Panc1 (cell line): ENCODE data around the gene INO80C. TPM values are rescaled to one million over a fixed set of nuclear protein-coding genes. Genes with fewer than 3 reads are reported as not detected.

Experiments
- ATAC-seq: fragments of 200-7000 bp; cut with Tn5 transposase; 2 replicates; pipeline ENCODE4 v1.9.1; 2020; ENCODE audit warnings: mild to moderate bottlenecking, moderate library complexity
- BruUV-seq: library from RNA; stranded (reverse); fragments of 400-500 nt; replicated peaks from 2 replicates; lab custom pipeline; 2021; lab: Mats Ljungman, UMichigan
- CTCF ChIA-PET: fragments of 300-600 bp; sonication (Branson Sonifier 250); formaldehyde crosslinking; loops from one replicate; lab custom pipeline; 2022; ENCODE audit warnings: antibody characterized with exemption; lab: Charles Lee
- POLR2A ChIA-PET: fragments of 300-600 bp; sonication (Branson Sonifier 250); formaldehyde crosslinking; loops from one replicate; lab custom pipeline; 2022; ENCODE audit warnings: antibody characterized with exemption; lab: Charles Lee
- DNase-seq: peaks from one replicate; pipeline ENCODE4 v3.0.0-alpha.2; 2010; ENCODE audit warnings: low read depth, low spot score
- H3K27ac ChIP-seq: 2 replicates; pipeline ENCODE4 v1.5.1; 2011; ENCODE audit warnings: mild to moderate bottlenecking, low read length, inconsistent platforms
- H3K27me3 ChIP-seq: fragments of 200-500 bp; sonication (Bioruptor generic); 2 replicates; pipeline ENCODE4 v1.6.0; 2014; ENCODE audit warnings: low read length, inconsistent platforms; ENCODE audit not compliant: control insufficient read depth, insufficient read depth
- H3K36me3 ChIP-seq: fragments of 200-500 bp; sonication (Bioruptor generic); 2 replicates; pipeline ENCODE4 v1.5.1; 2014; ENCODE audit warnings: inconsistent platforms, mild to moderate bottlenecking, low read length, moderate library complexity; ENCODE audit not compliant: control insufficient read depth, insufficient read depth
- H3K4me1 ChIP-seq: 2 replicates; pipeline ENCODE4 v1.5.1; 2011; ENCODE audit warnings: inconsistent platforms, mild to moderate bottlenecking, low read length, moderate library complexity; ENCODE audit not compliant: control insufficient read depth, insufficient read depth
- H3K4me3 ChIP-seq, 2 experiments: 2 replicates each; pipeline ENCODE4 v1.5.1; 2011 to 2012; ENCODE audit warnings: low read depth in 2 of 2, low read length in 2 of 2, mild to moderate bottlenecking in 2 of 2, inconsistent platforms in 1 of 2, moderate library complexity in 1 of 2
- H3K9me3 ChIP-seq: fragments of 200-500 bp; sonication (Bioruptor generic); 2 replicates; pipeline ENCODE4 v1.5.1; 2014; ENCODE audit warnings: low read depth, mild to moderate bottlenecking, inconsistent platforms, low read length, moderate library complexity; ENCODE audit not compliant: control insufficient read depth, insufficient read depth
- POLR2AphosphoS5 ChIP-seq: IDR thresholded peaks from 2 replicates; pipeline ENCODE4 v1.6.1; 2012; ENCODE audit warnings: mild to moderate bottlenecking, low read depth, low read length, moderate library complexity
- SIN3A ChIP-seq: IDR thresholded peaks from 2 replicates; pipeline ENCODE4 v1.6.1; 2012; ENCODE audit warnings: low read depth, mild to moderate bottlenecking, low read length, moderate library complexity, borderline replicate concordance; ENCODE audit not compliant: insufficient read depth
- TCF7L2 ChIP-seq: IDR thresholded peaks from 2 replicates; pipeline ENCODE4 v1.6.1; 2011; ENCODE audit warnings: mild to moderate bottlenecking, low read depth, low read length, inconsistent platforms
- in situ Hi-C: cut with HindIII; loops from 2 replicates; pipeline ENCODE4 v1.10.0; 2016; ENCODE audit warnings: low sequenced_read_pairs, low pct_unique_long_range_greater_than_20kb
- intact Hi-C: fragments of 100-400 bp; cut with micrococcal nuclease; formaldehyde crosslinking; loops from one replicate; pipeline ENCODE4 v1.10.0; 2022; ENCODE audit not compliant: unreplicated experiment
- total RNA-seq: library from RNA; stranded (reverse); gene quantifications from one replicate; pipeline ENCODE4 v1.2.1, GENCODE V29; 2021; ENCODE audit not compliant: unreplicated experiment
- TF ChIP-seq, protein P1 (sequence below), 2 experiments: IDR thresholded peaks; 2 replicates each; pipeline ENCODE4 v1.6.1; 2011 to 2012; ENCODE audit warnings: low read depth in 2 of 2, control low read depth in 1 of 2, low read length in 1 of 2, mild to moderate bottlenecking in 1 of 2, moderate library complexity in 1 of 2; ENCODE audit not compliant: insufficient read depth in 1 of 2
- TF ChIP-seq, protein P2 (sequence below): fragments of 450-650 bp; IDR thresholded peaks from 2 replicates; pipeline ENCODE4 v1.5.1; 2017; ENCODE audit warnings: mild to moderate bottlenecking

The INO80C gene
- total RNA-seq, 1 experiment from 2014 or later: 25.8 TPM

DNA sequence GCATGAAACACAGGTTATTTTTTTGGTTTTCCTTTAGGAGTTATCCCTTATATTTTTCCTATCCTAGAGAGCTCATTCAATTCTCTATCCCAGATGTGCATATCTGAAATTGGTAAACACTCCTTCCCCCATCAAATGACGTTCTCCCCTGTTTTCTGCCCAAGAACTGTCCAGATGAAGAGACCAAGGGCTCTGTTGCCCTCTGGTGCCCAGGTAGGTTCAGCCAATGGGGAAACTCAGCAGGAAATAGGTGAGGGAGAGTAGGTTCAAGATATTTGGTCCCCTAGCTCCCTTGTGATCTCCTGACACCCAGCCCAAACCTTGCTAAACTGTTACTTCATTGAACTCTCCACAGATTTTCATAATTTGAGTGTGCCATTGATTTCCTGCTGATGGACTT is 14.1 kb upstream of the INO80C start:
- Histone ChIP-seq H3K27me3 (no peaks in the 10 kb centered on the region), H3K36me3 (no peaks in the 10 kb centered on the region), H3K4me1 (peaks cover 21% of the 10 kb centered on the region), H3K27ac (peak overlapping the region; percentile 77; the same call in 1 of the 2 replicates), H3K4me3 (no peak overlapping the region), H3K9me3 (no peaks in the 10 kb centered on the region)
- in situ Hi-C loops (no loop called here), intact Hi-C loops (no loop called here)
- DNase-seq: no peak
- BruUV-seq: no TSS peak
- ChIA-PET CTCF (no interaction called here), POLR2A (no interaction called here)
- TF ChIP-seq TCF7L2: no peak
- TF ChIP-seq, protein P1, sequence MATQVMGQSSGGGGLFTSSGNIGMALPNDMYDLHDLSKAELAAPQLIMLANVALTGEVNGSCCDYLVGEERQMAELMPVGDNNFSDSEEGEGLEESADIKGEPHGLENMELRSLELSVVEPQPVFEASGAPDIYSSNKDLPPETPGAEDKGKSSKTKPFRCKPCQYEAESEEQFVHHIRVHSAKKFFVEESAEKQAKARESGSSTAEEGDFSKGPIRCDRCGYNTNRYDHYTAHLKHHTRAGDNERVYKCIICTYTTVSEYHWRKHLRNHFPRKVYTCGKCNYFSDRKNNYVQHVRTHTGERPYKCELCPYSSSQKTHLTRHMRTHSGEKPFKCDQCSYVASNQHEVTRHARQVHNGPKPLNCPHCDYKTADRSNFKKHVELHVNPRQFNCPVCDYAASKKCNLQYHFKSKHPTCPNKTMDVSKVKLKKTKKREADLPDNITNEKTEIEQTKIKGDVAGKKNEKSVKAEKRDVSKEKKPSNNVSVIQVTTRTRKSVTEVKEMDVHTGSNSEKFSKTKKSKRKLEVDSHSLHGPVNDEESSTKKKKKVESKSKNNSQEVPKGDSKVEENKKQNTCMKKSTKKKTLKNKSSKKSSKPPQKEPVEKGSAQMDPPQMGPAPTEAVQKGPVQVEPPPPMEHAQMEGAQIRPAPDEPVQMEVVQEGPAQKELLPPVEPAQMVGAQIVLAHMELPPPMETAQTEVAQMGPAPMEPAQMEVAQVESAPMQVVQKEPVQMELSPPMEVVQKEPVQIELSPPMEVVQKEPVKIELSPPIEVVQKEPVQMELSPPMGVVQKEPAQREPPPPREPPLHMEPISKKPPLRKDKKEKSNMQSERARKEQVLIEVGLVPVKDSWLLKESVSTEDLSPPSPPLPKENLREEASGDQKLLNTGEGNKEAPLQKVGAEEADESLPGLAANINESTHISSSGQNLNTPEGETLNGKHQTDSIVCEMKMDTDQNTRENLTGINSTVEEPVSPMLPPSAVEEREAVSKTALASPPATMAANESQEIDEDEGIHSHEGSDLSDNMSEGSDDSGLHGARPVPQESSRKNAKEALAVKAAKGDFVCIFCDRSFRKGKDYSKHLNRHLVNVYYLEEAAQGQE (IDR thresholded peaks at IDR 0.05; ENCODE audit: insufficient read depth in 1 of 2, low read depth in 2 of 2, low read length in 1 of 2): no peak
- TF ChIP-seq, protein P2, sequence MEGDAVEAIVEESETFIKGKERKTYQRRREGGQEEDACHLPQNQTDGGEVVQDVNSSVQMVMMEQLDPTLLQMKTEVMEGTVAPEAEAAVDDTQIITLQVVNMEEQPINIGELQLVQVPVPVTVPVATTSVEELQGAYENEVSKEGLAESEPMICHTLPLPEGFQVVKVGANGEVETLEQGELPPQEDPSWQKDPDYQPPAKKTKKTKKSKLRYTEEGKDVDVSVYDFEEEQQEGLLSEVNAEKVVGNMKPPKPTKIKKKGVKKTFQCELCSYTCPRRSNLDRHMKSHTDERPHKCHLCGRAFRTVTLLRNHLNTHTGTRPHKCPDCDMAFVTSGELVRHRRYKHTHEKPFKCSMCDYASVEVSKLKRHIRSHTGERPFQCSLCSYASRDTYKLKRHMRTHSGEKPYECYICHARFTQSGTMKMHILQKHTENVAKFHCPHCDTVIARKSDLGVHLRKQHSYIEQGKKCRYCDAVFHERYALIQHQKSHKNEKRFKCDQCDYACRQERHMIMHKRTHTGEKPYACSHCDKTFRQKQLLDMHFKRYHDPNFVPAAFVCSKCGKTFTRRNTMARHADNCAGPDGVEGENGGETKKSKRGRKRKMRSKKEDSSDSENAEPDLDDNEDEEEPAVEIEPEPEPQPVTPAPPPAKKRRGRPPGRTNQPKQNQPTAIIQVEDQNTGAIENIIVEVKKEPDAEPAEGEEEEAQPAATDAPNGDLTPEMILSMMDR: peak; percentile 28
- ATAC-seq: no peak

DNA sequence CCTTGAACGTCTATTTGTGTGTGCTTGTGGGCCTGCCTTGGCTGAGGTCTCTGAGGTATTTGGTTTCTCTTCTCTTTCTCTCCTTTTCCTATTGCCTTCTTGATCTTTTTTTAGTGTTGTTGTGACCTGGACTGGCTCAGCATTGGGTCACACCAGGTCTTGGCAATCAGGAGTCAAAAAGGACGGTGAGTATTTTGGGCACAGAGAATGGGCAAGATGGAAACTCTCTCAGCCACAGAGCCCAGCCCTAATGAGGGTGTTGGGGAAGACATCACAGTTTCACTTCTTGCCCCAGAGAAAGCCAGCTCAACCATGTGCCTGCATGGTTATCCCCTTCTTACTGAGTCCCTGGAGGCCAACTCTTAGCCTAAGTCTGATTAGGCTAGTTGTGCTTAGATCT is 13.7 kb upstream of the INO80C start:
- Histone ChIP-seq H3K9me3 (no peaks in the 10 kb centered on the region), H3K4me1 (peaks cover 21% of the 10 kb centered on the region), H3K36me3 (no peaks in the 10 kb centered on the region), H3K27me3 (no peaks in the 10 kb centered on the region), H3K4me3 (no peak overlapping the region), H3K27ac (peak overlapping the region; percentile 34; the same call in 1 of the 2 replicates)
- in situ Hi-C loops (no loop called here), intact Hi-C loops (no loop called here)
- TF ChIP-seq, protein P2: no peak
- TF ChIP-seq SIN3A (no peak), TCF7L2 (no peak), POLR2AphosphoS5 (no peak)
- TF ChIP-seq, protein P1 (IDR thresholded peaks at IDR 0.05; ENCODE audit: insufficient read depth in 1 of 2, low read depth in 2 of 2, low read length in 1 of 2): no peak
- DNase-seq (no peak), ATAC-seq (no peak)
- BruUV-seq: no TSS peak
- POLR2A ChIA-PET: no interaction called here
- CTCF ChIA-PET: no interaction called here
